ENCODE measurements around the gene HIVEP3.

Gene HIVEP3

DNA sequence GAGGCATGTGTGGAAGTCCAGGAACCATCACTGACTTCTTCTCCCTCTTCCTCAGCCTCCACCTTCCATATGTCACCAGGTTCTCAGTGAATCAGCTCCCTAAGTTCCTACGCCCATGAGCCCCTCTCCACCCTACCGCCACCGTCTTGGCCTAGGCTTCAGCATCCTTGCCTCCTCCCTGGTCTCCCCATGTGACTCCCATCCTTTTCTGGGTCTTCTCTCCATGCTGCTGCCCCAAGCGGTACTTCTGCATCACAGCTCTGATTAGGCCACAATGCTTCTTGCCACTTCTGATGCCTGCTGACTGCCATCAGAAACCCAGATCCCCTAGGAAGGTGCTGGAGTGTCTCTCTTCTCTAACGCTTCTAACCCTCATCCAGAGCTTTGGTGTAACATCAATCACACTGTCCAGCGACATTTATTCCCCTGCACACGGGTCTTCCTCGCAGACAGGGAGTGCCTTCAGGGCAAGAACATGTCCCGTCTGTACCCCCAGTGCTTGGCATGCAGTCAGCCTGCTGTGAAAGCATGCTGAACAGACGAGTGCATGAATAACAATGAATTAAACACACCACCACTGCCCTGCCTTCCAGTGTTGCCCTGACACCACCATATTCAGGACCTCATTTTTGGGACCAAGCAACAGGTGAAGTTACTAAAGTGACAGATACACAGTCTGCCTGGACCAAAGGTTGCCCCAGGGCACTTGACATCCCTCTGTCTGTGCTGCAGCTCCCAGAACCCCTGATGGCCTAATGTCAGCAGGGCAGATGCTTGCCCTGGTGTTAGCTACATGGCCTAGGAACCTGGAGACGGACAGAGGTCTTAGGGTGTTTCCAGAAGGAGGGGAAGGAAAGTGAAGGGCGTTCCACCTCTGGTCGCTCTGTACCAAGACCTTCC lies 275.6 kb downstream of the HIVEP3 start:
- TF ChIP-seq, protein P1, sequence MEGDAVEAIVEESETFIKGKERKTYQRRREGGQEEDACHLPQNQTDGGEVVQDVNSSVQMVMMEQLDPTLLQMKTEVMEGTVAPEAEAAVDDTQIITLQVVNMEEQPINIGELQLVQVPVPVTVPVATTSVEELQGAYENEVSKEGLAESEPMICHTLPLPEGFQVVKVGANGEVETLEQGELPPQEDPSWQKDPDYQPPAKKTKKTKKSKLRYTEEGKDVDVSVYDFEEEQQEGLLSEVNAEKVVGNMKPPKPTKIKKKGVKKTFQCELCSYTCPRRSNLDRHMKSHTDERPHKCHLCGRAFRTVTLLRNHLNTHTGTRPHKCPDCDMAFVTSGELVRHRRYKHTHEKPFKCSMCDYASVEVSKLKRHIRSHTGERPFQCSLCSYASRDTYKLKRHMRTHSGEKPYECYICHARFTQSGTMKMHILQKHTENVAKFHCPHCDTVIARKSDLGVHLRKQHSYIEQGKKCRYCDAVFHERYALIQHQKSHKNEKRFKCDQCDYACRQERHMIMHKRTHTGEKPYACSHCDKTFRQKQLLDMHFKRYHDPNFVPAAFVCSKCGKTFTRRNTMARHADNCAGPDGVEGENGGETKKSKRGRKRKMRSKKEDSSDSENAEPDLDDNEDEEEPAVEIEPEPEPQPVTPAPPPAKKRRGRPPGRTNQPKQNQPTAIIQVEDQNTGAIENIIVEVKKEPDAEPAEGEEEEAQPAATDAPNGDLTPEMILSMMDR (conservative IDR thresholded peaks at IDR 0.05; ENCODE audit: low read depth, low read length): no peak
- Histone ChIP-seq H4K20me1 (ENCODE audit: insufficient read depth) (no peaks in the 10 kb centered on the region), H3K4me1 (ENCODE audit: low read depth, poor library complexity, severe bottlenecking) (no peaks in the 10 kb centered on the region), H3K36me3 (ENCODE audit: insufficient read depth) (no peaks in the 10 kb centered on the region), H3K27ac (no peak overlapping the region), H3K27me3 (ENCODE audit: insufficient read depth, low read depth) (no peaks in the 10 kb centered on the region), H3K9ac (no peak overlapping the region), H3K4me2 (no peak overlapping the region), H2AFZ (ENCODE audit: low read depth) (no peak overlapping the region), H3K79me2 (ENCODE audit: insufficient read depth, low read depth) (no peaks in the 10 kb centered on the region), H3K4me3 (IDR thresholded peaks at IDR 0.05; ENCODE audit: insufficient read depth, low read depth, low read length) (no peak overlapping the region)

DNA sequence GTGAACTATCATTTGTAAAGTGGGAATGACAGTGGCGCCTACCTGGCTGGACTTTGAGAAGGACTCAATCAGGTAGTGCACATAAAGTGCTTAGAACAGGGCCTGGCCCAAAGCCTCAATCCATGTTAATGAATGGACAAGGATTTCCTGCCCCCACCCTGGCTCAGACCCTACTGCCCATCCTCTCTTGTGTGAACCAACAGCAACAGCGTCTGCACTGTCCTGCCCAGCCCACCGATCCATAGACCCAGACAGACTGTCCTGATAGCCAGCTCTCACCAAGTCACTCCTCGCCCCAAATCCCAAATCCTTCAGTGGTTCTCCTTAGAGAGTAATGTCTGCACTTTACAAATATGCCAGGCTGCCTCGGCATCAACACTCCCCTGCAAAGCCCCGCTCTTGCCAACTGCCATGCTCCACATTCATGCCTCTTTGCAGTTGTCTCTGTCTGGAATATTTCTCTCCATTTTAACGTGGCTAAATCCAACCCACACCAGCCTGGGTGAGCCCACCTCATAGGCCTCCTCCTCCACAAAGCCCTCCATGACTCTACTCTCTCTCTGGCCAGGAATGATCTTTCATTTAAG lies 276.7 kb downstream of the HIVEP3 start:
- H3K79me2 ChIP-seq (ENCODE audit: insufficient read depth, low read depth): no peaks in the 10 kb centered on the region
- no peak overlapping the region for H3K4me3 ChIP-seq (IDR thresholded peaks at IDR 0.05; ENCODE audit: insufficient read depth, low read depth, low read length)
- TF ChIP-seq, protein P1 (conservative IDR thresholded peaks at IDR 0.05; ENCODE audit: low read depth, low read length): no peak
- no peaks in the 10 kb centered on the region for H3K4me1 ChIP-seq (ENCODE audit: low read depth, poor library complexity, severe bottlenecking)
- H3K27ac ChIP-seq: no peak overlapping the region
- H4K20me1 ChIP-seq (ENCODE audit: insufficient read depth): no peaks in the 10 kb centered on the region
- H3K27me3 ChIP-seq (ENCODE audit: insufficient read depth, low read depth): no peaks in the 10 kb centered on the region
- H3K36me3 ChIP-seq (ENCODE audit: insufficient read depth): no peaks in the 10 kb centered on the region
- no peak overlapping the region for H3K4me2 ChIP-seq
- H3K9ac ChIP-seq: no peak overlapping the region
- H2AFZ ChIP-seq (ENCODE audit: low read depth): no peak overlapping the region

DNA sequence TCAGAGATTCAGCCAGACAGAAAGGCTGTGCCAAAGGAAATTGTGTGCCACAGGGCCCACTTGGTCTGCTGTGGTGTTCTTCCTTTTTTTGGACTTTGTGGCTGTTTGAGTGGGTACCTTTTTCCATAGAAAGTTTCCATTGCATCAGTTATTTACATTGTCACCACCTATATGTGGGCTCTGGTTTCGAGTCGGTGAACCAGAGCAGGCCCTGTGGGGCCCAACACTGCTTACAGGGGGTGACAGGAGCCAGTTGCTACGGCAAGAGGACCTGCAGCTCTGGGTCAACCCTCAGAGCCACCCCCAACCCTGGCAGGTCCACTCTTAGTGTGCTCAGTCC lies 277.3 kb downstream of the HIVEP3 start:
- no peaks in the 10 kb centered on the region for H4K20me1 ChIP-seq (ENCODE audit: insufficient read depth)

DNA sequence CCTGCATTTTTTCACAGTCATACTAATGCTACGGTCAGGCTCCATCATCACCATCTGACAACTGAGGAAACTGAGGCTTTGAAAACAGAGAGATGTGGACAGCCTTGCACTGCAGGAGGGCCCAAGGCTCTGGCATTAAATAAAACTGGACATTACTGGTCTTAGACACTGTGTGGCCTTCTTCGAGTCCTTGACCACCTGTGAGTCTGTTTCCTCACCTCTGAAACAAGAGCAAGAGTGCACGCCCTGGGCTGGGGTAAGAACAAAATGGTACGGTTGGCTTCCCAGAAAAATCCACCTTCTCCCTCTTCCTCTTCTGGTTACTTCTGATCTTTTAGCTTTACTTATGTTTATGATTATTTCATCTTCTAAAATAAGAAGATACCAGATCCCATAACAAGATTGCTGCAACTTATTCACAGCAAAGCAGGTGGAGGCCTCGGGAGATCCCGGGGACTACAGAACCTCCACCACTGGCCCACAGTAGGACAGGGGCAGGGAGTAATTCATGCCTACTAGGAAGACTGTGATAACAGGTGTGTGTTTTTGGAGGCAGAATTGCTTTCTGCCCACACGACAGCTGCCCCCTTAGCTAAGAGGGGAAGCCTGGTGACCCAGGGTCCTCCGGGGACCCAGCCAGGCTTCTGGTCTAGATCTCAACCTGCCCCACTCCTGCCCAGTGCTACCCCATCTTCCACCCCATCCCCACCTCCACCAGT lies 277.8 kb downstream of the HIVEP3 start:
- Histone ChIP-seq H3K79me2 (ENCODE audit: insufficient read depth, low read depth) (no peaks in the 10 kb centered on the region), H4K20me1 (ENCODE audit: insufficient read depth) (no peaks in the 10 kb centered on the region)
- TF ChIP-seq, protein P1 (conservative IDR thresholded peaks at IDR 0.05; ENCODE audit: low read depth, low read length): no peak

More for the DNA sequence above, 277.3 kb downstream of the HIVEP3 start:
- Histone ChIP-seq H3K27ac (no peak overlapping the region), H3K4me3 (IDR thresholded peaks at IDR 0.05; ENCODE audit: insufficient read depth, low read depth, low read length) (no peak overlapping the region), H3K9ac (no peak overlapping the region), H3K4me1 (ENCODE audit: low read depth, poor library complexity, severe bottlenecking) (no peaks in the 10 kb centered on the region), H3K79me2 (ENCODE audit: insufficient read depth, low read depth) (no peaks in the 10 kb centered on the region), H3K4me2 (no peak overlapping the region), H2AFZ (ENCODE audit: low read depth) (no peak overlapping the region), H3K36me3 (ENCODE audit: insufficient read depth) (no peaks in the 10 kb centered on the region), H3K27me3 (ENCODE audit: insufficient read depth, low read depth) (no peaks in the 10 kb centered on the region)
- TF ChIP-seq, protein P1 (conservative IDR thresholded peaks at IDR 0.05; ENCODE audit: low read depth, low read length): no peak

More for the DNA sequence above, 277.8 kb downstream of the HIVEP3 start:
- no peaks in the 10 kb centered on the region for H3K27me3 ChIP-seq (ENCODE audit: insufficient read depth, low read depth)
- no peak overlapping the region for H3K27ac ChIP-seq
- H3K36me3 ChIP-seq (ENCODE audit: insufficient read depth): no peaks in the 10 kb centered on the region
- H3K4me1 ChIP-seq (ENCODE audit: low read depth, poor library complexity, severe bottlenecking): no peaks in the 10 kb centered on the region
- H3K9ac ChIP-seq: no peak overlapping the region
- H3K4me2 ChIP-seq: no peak overlapping the region
- no peak overlapping the region for H2AFZ ChIP-seq (ENCODE audit: low read depth)
- no peak overlapping the region for H3K4me3 ChIP-seq (IDR thresholded peaks at IDR 0.05; ENCODE audit: insufficient read depth, low read depth, low read length)

Measured in KMS-11 (cell line).